Bone marrow (tissue), 2 donors: ENCODE data around the gene PASD1.
"Not testable (repeated sequence)": the region's sequence is repeated elsewhere in the genome, so short reads cannot be mapped to it uniquely, and the experiment has no call there.

Source experiments
- DNase-seq, 2 donors: peaks; one replicate each; lab custom pipeline; 2025; lab: John Stamatoyannopoulos, UW

Gene PASD1

GRCh38 chrX:151621422-151621821 is 57.9 kb downstream of the PASD1 start:
- DNase-seq, result no peak

GRCh38 chrX:151624677-151625076 is 61.2 kb downstream of the PASD1 start:
- no peak for DNase-seq

DNA sequence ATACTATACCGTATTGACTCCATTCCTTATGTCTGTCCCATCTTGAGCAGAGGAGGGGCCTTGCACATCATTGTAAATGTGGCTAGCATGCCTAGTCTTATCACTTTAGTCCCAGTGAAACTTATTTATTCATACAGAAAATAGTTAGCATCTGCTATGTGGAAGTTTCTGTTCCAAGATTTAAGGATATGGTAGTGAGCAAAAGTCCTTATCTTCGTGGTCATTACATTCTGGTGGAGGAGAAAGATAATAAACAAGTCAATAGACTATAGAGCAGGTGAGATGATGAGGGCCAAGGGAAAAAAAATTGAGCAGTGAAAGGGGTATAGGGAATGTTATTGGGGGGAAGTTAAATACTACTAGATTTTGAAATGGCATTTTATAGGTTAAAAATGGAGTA is 68.3 kb downstream of the PASD1 start:
- DNase-seq, result no peak

DNA sequence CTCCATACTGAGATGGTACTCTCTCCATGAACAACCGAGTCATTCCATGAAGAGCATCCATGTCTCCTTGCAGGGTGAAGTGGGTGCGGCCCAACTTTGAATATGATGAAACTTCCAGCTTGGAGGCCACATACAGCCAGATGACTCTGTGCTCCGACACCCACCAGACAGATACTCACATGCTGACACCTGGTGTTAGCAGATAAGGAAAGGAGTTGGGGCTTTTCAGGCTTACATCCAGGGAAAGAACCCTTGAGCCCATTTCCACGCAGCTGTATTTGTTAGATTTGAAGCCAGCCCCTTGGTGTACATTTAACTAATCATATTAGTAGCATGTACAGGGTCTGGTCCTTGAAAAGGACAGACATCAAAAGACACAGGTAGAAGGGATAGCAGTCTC is 69.7 kb downstream of the PASD1 start:
- no peak for DNase-seq

GRCh38 chrX:151634937-151635336 is 71.5 kb downstream of the PASD1 start:
- DNase-seq, result no peak

DNA sequence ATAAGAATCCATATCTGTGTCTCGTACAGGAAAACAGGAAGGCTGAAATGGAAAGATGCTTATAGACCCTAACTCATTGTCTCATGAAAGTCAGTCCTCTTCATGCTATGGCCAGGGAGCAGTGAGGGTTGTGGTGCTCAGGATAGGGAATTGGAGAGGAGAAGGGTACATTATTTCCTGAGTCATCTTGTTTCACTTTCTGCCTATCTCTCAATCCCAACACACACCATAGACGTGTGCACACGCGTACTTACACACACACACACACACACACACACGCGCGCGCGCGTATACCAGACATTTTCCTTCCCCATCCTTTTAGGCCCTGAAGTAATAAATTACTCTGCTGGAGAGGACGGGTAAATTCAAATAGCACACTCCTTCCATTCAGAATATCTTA is 78.1 kb downstream of the PASD1 start:
- DNase-seq, result no peak

DNA sequence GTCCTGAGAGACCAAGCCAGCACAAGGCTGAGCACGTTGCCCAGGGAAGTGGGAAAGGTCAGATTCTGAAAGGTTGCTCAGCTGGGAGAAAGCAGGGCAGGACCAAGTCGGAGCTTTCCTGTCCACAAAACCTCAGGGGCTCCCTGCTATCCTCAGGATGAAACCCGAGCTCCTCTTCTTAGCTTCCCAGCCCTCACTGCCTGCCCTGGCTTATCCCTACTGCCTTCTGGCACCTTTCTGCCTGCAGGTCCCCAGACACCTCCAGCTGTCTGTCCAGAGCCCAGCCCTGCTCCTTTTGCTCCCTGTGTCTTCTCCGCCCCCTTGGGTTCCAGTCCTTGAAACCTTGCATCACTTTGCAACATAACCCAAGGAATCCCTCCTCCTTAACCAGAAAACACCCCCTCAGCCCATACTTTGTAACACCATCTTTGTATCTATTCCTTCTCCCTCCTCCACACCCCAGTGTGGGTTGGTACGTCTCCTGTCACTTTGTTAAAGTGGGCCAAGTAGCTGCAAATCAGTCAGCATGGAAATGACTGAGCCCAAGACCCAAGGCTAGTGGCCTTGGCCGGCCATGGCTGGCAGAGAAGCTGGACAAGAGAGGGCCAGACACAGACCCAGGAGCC is 111.8 kb downstream of the PASD1 start:
- DNase-seq, result no peak

GRCh38 chrX:151676196-151676595 is 112.7 kb downstream of the PASD1 start:
- no peak for DNase-seq

DNA sequence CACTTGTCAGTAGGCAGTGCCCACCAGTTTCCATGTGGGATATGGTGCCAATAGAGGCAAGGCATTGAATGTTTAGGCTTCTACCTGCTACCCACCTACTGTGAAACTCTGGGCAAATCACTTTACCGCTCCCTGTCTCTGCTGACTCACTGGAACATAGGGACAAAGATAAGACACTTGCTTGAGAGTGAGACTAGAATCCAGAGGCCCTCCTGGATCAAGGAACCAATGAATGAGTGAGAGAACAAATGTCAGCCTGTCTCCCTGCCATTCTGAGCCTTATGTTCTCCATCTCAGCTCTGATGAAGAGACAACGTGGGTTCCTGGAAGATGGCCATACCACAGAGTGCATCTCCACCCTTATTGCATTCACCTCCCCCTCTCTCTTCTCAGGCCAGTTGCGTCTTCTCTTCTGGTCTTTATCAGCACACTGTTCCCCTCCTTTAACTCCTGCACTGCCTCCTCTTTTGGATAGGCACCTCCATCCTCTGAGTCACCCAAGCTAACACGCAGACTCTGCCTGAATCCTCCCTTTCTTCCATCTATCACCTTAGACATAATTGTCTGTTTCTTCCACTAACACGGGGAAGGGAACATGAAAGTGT is 116.4 kb downstream of the PASD1 start:
- no peak for DNase-seq

GRCh38 chrX:151680805-151681204 is 117.3 kb downstream of the PASD1 start:
- DNase-seq, result no peak

- no peak for DNase-seq
These were observed 124.2 kb downstream of the PASD1 start for GRCh38 chrX:151687635-151688034.

DNA sequence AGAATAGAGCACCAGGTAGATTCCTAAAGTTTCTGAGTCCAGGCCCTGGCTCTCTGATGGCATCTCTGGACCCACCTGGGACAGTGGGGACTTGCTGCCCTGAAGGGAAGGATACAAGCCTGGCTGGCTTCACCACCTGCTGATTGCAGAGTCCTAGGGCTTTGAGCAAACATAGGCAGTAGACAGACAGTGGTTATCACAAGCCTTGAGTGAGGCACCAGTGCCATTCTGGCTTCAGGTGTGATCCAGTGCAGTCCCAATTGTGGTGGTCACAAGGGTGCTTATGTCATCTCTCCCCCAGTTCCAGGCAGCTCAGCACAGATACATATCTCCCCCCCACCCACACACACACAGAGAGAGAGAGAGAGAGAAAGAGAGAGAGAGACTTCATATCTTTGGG is 125.2 kb downstream of the PASD1 start:
- DNase-seq, result no peak

DNA sequence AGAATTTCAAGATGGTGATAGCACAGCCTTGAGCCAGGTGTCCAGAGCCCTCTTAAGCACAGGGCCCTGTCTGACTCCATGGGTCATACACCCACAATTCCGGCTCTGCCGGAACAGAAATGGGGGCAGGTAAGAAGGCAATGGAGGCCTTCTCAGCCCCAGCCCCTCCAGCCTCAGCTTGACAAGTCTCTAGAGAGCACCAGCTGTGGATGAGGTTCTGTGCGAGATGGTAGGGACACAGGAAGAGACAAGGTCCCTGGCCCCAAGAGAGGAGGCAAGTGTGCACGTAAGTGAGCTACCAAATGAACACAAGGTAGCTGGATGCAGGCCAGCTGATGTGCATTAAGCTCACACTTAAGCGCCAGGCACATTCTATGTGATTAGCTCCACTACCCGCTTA is 129.3 kb downstream of the PASD1 start:
- DNase-seq, result no peak

- DNase-seq, result no peak
These were observed 130.6 kb downstream of the PASD1 start for GRCh38 chrX:151694121-151694520.

- no peak for DNase-seq
These were observed 131.4 kb downstream of the PASD1 start, which contains the start of gene PRRG3 for GRCh38 chrX:151694661-151695582. PRRG3 (plus strand) TSS chrX:151695458; CDS start chrX:151698815, 3,357 bp downstream.

GRCh38 chrX:151695583-151696340 is 132.3 kb downstream of the PASD1 start:
- DNase-seq, result no peak

DNA sequence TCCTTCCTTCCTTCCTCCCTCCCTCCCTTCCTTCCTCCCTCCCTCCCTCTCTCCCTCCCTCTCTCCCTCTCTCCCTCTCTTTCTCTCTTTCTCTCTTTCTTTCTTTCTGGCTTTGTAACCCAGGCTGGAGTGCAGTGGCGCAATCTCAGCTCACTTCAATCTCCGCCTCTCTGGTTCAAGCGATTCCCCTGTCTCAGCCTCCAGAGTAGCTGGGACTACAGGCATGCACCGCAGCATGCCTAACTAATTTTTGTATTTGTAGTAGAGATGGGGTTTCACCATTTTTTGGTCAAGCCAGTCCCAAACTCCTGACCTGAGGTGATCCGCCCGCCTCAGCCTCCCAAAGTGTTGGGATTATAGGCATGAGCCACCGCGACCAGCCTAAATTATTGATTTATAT is 133.6 kb downstream of the PASD1 start:
- DNase-seq, result not testable (repeated sequence)

DNA sequence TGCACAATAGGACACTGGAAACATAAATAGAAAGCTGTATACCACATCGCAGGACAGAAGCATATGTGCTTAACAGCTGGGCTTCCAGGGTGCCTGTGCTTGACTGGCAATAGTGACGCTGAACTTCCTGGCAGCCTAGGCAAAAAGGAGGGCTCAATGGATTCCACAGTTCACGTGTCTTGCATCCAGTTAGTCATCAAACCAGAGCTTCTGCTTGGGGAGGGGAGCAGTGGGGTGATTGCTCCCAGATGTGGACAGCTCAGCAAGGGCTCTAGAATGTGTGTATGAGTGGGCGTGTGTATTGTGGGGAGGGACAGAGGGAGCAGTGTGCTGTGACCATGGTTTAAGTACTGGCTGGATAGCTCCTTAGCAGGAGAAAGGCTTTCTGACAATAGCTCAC is 134.0 kb downstream of the PASD1 start:
- DNase-seq, result no peak

DNA sequence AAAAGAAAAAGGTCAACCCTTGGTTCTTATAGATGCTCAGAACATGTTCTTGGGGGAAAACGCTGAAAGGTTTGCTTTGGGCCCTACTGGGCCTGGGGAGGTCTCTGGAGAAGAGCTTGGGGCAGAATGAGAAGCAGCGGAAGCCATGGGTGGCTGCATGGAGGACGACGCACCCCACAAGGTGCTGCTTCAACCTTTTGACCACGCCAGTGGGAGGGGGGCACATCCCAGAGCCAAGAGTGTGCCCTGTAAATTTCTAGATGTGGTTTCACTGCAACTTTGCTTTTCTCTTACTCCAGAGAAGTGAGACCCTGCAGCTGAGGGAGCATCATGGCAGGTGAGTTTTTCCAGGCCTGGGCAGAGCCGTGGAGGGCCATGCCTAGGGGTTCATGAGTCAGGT is 135.0 kb downstream of the PASD1 start:
- DNase-seq, result no peak

GRCh38 chrX:151699746-151700145 is 136.3 kb downstream of the PASD1 start:
- no peak for DNase-seq

GRCh38 chrX:151700581-151700980 is 137.1 kb downstream of the PASD1 start:
- DNase-seq, result no peak

GRCh38 chrX:151701071-151701470 is 137.6 kb downstream of the PASD1 start:
- DNase-seq, result no peak
